GM18508 (cell line): ENCODE results near the gene ABL1.
"Not testable (repeated sequence)": the region's sequence is repeated elsewhere in the genome, so short reads cannot be mapped to it uniquely, and the experiment has no call there.

Source experiments
- ATAC-seq: cut with Tn5 transposase; IDR thresholded peaks from one replicate; pipeline ENCODE4 v1.9.1; 2021; ENCODE audit warnings: moderate number of reproducible peaks; ENCODE audit not compliant: insufficient read depth, unreplicated experiment

The ABL1 gene

DNA sequence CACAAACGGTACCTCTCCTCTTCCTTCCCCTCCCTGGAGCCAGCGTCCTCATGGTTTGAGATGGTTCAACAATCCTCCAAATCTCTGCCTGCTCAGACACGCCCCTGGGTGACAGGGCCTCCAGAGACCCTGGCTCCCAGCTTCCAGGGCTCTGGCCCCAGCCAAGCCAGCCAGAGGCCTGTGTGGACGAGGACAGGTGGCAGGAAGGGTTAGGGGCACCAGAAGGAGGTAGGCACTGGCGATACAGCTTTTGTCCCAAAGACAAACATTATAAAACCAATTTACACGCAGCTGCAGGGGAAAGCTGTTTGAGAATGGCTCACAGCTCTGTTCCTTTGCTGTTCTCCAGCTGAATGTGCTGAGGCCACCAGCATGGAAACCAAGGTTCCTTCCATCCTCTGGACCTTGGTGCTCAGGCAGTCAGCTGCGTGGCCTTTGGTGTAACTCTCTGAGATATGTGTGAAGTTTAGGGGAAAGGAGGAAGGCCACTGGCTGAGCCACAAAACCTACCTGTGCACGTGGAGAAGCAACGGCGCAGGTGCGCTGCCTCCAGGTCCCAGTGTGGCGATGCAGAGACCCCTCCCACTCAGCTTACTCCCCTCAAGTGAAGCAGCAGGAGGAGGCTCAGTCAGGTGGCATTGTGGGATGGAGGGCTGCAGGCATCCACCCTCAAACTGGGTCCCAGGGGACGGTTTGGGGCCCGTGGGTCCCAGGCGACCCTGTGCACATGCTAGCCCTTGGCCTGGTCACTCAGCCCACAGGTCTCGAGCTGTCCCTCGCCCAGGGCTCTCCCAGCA is 65.8 kb downstream of the ABL1 start:
- ATAC-seq = no peak

GRCh38 chr9:130901498-130902203 is 66.6 kb downstream of the ABL1 start:
- ATAC-seq = no peak

- ATAC-seq = no peak
Measured at GRCh38 chr9:130902204-130903185, 67.4 kb downstream of the ABL1 start.

GRCh38 chr9:130903194-130904069 is 68.4 kb downstream of the ABL1 start:
- no peak for ATAC-seq

- ATAC-seq = no peak
Measured at GRCh38 chr9:130904070-130905044, 69.3 kb downstream of the ABL1 start.

- ATAC-seq = no peak
Measured at GRCh38 chr9:130905125-130905901, 70.3 kb downstream of the ABL1 start.

DNA sequence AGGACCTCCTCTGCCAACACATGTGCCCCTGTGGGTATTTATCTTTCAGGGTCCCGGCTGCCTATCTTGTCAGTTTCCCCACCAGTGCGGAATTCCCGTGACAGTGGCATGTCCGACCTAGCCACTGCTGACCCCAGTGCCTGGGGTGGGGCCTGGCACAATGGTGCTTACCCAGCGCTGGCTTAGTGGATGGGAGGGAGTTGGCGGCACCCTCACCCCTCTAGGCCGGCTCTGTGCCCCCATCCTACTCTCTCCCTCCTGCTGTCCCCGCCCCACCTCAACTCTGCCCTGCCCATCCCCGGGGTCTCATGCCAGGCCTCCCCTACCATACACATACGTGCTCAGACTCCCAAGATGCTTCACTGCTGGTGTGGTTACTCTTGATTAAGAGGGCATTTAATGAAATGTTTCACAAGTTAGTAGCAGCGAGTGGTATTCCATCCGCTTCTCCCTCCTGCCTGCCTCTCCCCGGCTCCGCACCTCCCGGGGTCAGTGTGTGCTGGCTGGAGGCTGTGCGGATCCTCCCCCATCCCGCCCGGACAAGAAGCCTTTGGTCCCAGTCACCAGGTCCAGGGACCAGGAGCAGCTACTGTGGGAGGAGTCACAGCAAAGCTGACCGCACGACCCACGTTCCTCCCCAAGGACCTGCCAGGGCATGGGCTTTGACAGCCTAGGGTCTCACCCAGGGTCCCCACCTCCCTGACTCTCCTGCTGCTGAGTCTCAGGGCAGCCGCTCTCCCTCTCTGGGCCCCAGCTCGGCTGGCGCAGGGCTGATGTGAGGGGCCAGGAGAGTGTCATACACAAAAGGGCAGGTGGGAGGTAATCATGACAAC is 71.1 kb downstream of the ABL1 start:
- ATAC-seq = no peak

- ATAC-seq = no peak
Measured at GRCh38 chr9:130906735-130907416, 71.8 kb downstream of the ABL1 start.

DNA sequence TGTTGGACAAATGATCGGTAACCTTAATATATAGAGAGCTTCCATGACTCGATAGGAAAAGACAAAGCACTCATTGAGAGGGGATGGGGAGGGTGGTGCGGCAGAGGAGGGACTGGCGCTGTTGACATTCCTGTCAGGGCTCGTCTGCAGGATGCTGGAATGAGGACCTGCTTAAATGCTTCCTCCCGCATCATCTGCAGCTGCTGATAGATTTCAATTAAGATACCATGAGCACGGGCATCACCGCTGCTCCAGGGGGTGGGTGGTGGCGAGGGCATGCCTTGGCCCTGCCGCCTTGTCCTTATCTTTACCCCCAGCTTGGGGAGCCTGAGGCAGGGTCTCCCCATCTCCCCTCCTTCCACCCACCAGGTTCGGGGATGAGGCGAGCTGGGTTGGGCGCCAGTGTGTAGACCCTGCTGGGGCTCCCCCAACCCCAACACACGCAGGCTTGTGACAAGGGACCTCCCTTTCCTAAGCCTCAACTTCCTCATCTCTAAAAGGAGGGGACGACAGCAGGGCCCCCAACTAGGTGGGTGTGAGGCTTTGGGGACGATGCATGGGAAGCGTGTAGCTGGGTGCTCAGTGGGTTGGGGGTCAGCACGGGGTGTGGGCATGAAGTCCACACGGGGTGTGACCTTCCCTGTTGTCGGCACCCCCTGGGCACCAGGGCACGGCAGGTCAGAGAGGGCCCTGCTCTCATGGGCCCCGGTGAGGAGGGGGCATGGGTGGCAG is 73.3 kb downstream of the ABL1 start:
- no peak for ATAC-seq

GRCh38 chr9:130908878-130909355 is 73.9 kb downstream of the ABL1 start:
- no peak for ATAC-seq

DNA sequence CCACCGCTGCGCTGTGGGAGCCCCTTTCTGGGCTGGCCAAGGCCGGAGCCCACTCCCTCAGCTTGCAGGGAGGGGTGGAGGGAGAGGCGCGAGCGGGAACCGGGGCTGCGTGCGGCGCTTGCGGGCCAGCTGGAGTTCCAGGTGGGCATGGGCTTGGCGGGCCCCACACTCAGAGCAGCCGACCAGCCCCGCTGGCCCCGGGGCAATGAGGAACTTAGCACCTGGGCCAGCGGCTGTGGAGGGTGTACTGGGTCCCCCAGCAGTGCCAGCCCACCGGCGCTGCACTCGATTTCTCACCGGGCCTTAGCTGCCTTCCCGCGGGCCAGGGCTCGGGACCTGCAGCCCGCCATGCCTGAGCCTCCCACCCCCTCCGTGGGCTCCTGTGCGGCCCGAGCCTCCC is 75.0 kb downstream of the ABL1 start:
- ATAC-seq = not testable (repeated sequence)

DNA sequence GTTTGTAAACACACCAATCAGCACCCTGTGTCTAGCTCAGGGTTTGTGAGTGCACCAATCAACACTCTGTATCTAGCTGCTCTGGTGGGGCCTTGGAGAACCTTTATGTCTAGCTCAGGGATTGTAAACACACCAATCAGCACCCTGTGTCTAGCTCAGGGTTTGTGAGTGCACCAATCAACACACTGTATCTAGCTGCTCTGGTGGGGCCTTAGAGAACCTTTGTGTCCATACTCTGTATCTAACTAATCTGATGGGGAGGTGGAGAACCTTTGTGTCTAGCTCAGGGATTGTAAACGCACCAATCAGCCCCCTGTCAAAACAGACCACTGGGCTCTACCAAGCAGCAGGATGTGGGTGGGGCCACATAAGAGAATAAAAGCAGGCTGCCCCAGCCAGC is 75.6 kb downstream of the ABL1 start:
- ATAC-seq = not testable (repeated sequence)

- no peak for ATAC-seq
Measured at GRCh38 chr9:130911254-130912049, 76.4 kb downstream of the ABL1 start.

- no peak for ATAC-seq
Measured at GRCh38 chr9:130912932-130913598, 78.0 kb downstream of the ABL1 start.
